Hematopoietic multipotent progenitor cell treated with erythropoietin and hydrocortisone succinate and interleukin-3 and kit ligand, for 15 days (in vitro differentiated cells): ENCODE measurements around the gene SRGAP3.

Experiments used
- DNase-seq: peaks from one replicate; pipeline ENCODE4 v3.0.0-alpha.2; 2015; ENCODE audit warnings: low spot score

The SRGAP3 gene

DNA sequence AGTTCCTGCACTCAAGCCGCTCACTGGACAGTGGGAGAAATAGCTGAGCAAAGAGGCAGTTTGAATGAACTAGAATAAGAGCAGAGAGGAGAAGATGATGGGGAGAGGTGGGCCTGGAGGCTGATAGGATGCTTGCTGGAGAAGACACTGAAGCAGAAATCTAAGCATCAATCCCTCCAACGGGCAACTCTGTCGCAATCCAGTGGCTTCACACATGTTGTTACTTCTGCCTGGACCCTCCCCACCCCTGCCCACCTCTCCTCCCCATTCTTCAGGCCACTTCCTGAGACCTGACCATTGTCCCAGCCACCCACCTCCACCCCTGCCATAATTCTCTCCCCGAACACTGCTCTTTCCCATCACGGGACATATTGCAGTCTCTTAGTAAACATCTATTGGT, 76.0 kb downstream of the SRGAP3 start:
- no peak for DNase-seq

DNA sequence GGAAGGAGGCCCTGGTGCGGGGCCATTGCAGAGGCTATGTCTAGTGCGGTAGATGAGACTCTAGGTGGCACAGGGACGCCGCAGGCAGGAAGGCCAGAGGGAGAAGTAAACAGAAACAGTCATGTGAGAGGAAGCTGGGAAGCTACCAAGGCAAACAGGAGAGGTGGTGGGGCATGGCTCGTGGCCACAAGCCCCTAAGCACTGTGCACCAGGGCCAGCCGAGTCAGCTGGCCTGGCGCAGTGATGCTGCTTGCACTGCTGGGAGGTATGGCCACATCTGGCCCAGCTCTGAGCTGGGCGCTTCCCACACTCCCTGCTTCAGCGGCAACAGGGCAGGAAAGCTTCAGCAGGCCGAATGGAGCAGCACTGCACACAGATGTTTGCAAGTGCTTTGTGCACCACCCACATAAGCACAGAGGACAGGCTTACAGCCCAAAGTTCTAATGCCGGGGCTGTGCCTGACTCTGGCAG, 76.6 kb downstream of the SRGAP3 start:
- DNase-seq: no peak

DNA sequence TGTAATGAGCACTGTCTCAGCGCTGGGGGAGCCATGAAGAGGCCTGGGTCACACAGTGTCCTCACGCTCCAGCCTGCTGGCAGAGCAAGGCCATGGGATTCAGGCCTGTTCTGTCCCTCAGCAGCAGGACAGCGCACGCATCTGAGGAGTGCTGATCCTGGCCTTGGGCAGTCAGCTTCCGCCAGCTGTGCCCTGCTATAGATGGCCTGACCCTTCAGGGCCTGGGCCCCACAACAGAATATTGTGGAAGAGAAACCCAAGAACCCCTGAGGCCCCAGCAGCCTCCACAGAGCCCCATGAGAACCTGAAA, 78.6 kb downstream of the SRGAP3 start:
- DNase-seq: no peak

DNA sequence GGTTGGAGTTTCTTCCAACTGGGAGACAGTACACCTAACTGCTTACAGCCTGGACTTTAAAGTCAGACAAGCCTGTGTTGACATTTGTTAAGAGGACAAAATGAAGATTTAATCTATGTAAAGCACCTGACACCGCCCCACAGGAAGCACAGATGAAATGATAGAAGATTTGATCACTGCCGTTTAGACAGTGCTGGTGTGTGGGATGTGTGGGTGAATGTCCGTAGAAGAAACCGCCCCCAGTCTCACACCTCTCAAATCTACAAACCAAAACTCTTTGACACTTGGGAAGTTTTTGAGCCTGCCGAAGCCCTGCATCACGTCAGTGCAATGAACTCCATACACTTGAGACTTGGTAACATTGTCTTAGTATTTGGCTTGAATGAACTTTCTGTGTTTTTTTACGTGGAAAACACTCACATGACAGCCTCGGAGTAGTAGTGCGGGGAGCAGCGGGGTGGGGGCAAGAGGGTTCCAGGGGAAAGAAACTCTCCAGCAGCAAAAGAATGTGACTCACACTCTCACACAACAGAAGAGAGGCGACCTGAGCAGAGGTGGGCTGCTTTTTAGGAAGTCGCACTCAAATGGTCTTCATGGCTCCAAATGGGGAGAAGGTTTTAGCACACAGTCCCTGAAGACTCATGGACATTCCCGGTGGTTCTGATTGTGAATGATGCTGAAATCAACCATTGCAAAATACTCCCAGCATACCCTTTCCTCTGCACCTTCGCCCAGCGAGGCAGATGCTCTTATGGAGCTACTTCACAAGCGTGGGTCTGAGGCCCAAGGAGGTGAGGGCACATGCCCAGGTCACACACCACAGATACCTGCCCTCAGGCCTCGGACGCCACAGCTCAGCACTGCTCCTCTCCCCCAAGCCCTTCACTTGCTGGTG, 79.2 kb downstream of the SRGAP3 start:
- no peak for DNase-seq

DNA sequence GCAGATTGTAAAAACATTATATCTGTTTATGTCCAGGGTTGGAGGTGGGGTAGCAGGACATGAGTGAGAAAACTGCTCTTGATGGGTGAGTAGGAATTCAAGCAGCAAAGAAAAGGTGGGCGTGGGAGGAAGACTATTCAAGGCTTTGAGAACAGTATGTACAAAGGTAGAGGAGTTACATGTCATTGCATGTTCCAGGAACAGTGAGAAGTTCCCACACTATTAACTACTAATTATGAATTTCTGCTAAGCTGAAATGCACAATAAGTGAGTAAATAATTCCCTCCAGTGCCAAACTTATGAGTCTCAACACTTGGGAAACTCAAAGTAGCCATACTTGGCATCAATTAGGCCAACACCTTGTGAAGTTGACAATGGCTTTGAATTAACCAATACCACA, 80.1 kb downstream of the SRGAP3 start:
- DNase-seq: no peak

DNA sequence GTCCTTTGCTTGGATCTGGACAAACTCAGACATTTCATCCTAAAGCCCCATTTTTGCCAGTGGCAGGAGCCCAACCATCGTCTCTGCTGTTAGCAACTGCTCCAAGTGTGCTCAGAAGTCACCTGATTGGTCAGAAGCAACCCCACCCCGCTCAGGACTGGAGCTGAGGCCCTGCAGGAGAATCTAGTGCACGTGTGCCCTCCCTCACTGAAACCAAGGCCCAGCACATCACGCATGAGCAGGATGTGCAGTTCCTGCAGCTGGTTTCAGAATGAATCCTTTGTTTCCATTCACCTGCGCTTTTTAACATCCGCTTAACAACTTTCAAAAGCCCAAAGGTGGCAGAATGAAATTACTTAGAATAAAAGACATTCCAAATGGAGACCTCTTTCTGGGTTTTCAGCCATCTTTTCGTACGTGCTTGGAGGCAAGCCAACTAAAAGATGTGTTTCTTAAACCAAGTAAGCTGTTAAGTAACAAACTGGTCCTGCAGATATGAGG, 81.2 kb downstream of the SRGAP3 start:
- no peak for DNase-seq

DNA sequence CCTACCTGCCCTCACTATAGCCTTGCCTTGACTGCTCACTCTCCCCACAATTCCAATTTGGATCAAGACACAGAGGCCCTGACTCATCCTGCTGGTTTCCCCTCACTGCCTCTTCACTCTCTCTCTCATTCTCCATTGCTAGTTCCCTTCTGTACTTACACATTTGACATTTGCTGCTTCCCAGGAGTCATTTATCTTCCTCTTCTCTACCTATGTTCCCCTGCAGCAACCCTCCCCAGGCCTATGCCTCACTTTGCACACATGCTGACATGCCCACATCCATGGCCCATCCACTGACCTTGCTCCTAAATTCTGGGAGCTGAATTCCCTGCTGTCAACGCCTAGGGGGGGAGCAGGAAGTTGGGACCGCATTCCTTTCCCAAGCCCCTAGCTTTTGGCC, 82.2 kb downstream of the SRGAP3 start:
- DNase-seq: no peak

DNA sequence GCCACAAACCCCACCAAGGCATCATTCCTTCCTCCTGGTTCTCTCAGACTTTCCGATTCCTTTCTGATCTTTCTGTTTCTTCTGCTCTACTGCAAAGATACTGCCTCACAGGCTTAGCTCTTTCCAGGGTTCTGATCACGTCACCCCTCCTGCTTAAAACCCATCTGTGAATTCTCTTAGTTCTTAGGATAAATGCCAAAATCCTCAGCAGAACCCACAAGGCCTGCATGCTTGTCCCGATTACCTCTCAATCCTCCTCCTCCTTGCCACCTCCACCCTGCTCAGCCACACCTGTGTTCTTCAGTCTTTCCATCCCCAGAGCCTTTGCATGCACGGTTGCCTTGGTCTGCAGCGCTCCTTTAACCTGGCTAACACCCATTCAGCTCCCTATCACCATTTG, 84.0 kb downstream of the SRGAP3 start:
- DNase-seq: no peak

DNA sequence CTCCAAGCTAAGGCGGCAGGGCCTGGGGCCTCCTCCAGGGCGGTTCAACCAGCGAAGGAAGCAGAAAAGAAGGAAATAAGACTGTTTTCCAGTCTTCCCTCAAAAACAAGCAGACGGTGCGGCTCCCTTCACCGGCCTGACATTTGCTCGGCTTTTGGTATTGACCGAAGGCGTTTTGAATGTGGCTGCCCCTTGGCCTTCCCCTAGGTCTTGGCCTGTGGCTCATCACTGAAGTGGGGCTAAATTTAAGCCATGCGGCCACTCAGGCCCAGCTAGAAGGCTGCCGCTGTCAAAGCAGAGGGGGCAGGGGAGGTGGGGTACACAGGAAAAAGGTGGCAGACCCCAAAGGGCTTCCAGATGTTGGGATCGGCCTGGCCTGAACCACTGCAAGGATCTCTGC, 86.2 kb downstream of the SRGAP3 start:
- DNase-seq: no peak

DNA sequence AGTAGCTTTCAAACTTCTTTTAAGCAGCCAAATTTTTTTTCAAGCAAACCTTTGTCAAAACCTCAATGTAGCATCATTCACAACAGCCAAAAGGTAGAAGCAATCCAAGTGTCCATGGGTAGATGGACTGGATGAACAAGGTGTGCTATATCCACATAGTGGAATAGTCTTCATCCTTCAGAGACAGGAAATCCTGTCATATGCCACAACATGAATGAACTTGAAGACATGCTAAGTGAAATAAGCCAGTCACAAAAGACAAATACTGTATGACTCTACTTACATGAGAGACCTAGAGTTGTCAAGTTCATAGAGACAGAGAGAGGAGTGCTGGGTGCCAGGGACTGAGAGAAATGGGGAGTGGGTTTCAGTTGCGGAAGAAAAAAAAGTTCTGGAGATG, 87.6 kb downstream of the SRGAP3 start:
- no peak for DNase-seq

DNA sequence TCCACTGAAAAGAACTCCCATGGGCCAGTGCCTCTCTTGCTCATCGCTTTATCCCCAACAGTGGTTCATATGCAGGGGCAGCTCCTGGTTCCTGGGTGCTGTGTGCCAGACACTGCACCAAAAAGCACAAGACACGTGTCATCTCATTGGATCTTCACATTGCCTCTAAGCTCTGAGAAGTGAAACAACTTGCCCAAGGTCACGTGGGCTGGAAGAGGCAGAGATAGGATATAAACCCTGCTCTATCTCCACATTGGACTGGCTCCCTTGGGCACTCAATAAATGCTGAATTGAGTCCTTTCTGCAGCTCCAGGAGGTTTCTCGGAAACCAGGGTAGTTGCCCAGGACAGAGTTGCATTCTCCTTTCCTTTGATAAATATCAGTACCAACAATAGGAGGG, 88.1 kb downstream of the SRGAP3 start:
- no peak for DNase-seq

DNA sequence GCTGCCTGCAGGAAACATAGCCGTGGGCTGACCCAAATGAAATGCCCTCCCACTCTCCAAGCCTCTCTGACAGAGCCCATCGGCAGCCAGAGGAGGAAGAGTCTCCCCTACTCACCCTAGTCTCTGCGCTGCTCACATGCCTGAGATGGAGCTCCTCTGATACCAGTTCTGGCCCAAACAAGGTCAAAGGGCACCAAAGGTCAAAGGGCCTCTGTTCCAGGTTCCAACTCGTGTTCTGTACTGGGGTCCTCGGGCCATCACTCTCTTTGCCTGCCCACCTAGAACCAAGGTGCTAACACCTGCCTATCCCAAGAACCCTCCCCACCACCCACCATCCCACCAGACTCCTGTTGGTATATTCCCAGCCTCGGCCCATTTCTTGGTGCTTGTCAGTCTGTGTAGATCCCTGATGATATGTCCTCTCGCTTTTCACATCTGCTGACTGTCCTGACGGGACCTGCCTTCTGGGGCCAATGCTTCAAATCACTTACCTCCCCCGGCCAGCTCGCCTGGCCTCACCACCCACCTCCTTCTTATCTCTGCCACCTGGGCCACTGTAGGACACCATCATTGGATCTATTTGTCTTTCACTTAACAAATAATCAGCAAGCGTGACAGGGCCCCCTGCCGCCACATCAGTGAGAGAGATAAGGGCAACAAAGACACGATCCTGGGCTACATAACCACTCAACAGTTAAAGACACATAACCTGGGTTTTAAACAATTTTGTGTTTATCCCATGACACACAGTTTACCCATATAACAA, 90.4 kb downstream of the SRGAP3 start:
- DNase-seq: no peak

DNA sequence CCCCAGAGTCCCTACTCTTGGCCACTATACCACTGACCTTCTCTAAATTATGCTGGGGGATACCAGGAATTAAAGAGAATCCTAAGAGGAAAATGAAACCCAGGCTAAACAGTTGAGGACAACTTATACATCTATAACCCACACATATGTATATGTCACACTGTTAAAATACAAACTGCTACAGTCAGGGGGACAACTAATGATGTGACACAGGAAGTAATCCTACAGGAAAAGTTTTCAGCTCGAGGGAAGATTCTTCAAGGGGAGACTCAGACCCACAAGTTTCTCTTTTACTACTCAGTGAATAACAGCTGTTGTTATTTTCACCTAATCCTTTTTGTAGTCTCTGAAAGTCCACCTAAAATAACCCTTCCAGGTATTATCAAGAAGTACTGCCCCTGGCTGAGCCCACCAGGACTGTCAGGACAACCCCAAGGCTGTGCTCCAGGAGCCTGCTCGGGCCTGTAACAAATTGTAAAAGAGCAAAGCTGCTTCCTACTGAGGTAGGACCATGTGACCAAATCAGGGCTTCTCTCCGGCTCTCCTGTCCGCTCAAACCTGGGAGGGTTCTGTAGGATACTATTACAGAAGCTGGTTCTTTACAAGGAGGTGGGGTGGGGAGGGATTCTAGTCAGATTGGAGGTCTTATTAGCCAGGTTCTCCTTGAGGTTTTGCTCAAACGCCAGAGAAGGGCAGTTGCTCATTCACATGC, 91.6 kb downstream of the SRGAP3 start:
- no peak for DNase-seq

DNA sequence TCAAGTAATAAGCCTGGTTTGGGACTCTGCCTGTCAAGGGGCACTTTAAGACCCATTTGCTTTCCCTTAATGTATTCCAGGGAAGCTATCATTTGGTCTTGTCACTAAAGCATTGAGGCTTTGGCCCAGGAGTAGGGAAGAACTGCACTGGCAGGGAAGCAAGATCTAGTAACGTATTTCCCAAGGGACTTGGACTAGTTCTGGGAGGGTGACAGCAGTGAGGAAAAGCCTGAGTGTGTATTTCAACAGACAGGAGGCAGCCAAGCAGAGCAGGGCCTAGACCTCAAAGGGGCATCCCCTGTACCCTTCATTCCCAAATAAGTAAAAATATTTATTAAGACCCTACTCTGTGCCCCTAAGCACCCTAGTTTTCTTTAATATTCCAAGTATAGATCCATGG, 92.8 kb downstream of the SRGAP3 start:
- DNase-seq: no peak

DNA sequence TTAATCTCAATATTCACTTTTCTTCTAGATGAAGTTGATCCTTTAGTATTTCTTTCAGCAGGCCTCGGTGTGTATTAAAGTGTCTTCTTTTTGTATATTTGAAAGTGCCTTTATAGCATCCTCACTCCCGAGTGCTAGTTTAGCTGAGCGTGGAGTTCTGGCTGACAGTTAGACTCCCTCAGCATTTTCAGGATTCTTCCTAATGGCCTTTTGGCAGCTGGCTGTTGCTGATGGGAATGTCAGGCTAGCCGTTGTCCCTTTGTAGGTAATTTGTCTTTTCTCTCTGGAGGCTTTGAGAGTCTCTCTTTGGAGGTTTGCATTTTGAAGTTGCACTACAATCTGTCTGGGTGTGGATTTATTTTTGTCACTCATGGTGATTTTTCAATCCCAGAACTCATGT, 94.4 kb downstream of the SRGAP3 start:
- DNase-seq: no peak

DNA sequence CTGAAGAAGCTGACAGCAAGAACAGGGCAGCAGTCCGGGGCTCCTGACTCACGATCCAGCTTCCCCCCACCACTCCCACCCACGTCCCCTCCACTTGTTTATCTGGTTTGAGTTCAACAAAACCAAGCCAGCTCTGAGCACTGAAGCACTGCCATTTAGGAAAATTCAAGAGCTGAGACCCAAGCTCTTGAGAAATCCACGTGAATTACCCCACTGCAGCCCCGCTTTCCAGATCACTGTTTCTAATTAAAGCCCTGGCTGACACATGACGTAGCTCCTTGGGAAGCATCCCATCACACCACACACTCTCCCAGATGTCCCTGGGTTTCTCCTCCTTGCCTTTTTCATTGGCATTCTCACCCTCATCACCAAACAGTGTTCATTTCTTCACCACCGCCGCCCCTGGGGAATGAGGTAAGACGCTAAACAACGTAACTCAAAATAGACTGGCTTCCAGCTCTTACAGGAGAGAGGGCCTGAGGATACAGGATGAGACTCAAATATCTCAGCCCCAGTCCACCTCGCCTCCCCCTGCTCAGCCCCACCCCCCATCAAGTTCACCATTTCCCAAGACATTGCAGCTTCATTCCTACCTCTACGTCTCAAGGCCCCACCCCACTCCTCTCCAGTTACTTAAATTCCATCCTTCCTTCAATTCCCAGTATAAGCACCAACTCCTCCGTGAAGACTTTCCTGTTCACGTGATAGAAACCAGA, 95.4 kb downstream of the SRGAP3 start:
- DNase-seq: no peak

DNA sequence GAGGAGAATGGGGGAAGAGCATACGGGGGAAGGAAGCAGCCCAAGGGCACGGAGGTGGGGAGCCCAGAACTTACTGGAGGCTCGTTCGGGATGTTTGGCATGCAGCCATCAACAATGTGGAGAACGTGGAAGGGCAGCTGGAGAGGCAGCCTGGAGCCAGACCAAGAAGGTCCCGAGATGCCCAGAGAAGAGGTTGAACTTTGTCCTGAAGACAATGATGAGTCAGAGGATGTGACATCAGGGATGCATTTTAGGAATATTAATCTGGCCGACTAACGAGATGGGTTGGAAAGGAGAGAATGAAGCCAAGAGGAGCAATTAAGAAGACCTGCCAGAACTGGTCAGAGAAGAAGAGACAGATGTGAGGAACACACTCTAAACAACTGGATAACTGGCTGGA, 98.2 kb downstream of the SRGAP3 start:
- no peak for DNase-seq

DNA sequence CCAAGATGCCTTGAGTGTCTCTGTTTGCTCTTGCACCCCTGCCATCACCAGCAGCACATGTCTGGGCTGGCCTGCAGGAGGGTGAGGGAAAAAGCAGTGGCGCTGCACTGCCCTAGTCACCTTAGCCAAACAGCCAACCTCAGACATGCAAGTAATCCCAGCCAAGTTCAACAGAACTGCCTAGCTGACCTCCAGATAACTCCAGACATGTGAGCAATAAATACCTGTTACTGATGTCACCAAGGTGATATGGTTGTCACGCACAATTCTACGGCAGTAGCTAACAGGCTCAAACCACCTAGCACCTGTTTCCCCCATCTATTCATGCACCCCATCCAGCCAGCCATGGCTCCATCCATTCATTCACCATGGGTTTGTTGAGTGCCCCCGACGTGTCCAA, 99.9 kb downstream of the SRGAP3 start:
- no peak for DNase-seq

DNA sequence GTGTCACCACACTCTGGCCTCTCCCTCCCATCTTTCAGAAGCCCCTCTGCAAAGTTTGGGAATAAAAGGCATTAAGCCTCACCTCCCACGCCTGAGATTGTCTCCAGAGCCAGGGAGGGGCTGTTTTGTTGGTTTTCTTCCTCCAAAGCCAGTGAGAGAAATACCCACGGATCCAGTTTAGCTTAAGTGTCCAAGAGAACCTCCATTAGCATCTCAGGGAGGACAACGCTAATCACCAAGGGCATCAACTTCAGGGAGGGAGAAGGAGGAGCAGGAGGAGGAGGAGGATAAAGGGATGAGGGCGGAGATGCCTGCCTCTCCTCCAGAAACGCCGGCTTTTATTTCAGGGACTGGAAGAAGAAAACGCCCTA, 101.6 kb downstream of the SRGAP3 start:
- DNase-seq: no peak

DNA sequence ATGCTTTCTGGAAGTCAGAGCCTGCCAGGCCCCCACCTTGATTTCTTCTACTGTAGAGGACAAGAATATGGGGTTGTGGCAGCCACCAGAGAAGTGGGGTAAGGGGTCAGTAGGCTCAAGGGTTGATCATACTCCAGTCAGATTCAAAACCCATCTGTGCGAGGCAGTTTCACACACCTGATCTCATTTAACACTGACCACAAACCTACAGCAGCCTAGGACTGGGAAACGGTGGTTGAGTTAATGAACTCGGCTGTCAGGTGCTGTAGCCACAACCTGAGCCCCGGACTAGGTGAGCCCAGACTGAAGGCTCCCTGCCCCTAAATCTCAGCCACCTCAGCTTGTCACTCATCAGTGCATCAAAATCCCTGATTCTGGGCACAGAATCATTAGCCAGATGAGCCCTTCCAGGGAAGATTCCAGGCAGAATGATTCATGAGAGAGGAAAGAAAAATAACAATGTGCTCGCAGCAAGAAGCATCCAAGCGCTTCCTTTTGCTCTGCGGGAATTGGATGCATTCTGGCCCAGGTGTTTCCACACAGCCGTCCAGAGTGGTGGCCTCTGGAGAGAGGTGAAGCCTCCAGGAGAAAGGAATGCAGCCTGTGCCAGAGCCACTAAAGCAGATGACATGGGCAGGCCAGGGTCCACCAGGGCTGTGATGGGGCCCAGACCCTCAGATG, 102.1 kb downstream of the SRGAP3 start:
- DNase-seq: no peak

DNA sequence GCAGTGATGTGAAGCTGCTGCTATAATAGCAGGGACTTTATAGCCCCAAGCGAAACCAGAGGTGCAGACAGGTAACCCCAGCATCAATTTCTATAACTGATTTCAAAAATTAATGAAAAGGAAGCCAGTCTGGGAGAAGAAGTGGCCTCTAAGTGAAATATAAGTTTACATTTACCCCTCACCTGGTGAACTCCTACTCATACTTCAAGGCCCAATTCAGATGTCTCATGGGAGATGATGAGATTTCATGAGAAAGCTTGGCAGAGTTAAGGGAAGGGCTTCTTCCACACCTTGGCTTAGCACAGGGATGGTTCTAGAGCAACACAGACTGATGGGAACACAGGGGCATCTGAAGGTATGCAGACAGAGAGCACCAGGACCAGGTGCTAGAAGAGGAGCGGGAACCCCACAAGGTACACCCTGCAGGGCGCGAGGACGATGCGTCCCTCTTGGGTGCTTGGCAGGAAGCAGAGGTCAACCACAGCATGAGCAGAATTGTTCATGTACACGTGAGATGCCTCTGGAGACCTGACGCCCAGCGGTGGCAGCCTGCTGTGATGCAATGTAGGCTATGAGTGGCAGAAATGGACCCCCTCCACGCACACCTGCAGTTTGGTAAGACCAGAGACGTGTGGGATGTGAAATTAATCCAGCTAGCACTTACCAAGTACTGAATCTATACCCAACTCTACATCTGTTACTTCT, 102.9 kb downstream of the SRGAP3 start:
- DNase-seq: no peak
